ENCODE measurements around the gene CDC45.

DNA sequence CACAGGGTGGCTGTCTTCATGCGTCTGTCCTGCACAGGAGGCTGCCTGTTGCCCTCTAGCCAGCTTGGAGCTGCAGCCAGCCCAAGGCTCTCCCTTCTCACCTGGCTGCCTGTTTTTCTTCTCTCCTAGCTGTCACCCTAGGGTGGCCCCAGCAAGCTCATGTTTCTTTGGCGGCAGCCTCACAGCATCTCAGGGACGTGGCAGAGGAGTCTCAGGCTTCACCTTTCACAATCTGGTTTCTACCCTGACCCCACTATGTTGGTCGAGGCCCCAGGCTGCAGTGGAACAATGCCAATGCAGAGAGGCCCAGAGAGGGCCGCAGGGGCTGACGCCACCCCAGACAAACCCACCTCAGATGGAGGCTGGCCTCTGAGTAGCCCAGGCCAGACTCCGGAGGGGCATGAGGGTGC, 47.0 kb downstream of the CDC45 start:
- TF ChIP-seq, protein P1, sequence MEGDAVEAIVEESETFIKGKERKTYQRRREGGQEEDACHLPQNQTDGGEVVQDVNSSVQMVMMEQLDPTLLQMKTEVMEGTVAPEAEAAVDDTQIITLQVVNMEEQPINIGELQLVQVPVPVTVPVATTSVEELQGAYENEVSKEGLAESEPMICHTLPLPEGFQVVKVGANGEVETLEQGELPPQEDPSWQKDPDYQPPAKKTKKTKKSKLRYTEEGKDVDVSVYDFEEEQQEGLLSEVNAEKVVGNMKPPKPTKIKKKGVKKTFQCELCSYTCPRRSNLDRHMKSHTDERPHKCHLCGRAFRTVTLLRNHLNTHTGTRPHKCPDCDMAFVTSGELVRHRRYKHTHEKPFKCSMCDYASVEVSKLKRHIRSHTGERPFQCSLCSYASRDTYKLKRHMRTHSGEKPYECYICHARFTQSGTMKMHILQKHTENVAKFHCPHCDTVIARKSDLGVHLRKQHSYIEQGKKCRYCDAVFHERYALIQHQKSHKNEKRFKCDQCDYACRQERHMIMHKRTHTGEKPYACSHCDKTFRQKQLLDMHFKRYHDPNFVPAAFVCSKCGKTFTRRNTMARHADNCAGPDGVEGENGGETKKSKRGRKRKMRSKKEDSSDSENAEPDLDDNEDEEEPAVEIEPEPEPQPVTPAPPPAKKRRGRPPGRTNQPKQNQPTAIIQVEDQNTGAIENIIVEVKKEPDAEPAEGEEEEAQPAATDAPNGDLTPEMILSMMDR (CRISPR knock-in tag; IDR thresholded peaks at IDR 0.05), result no peak
- TF ChIP-seq ZNF672 (CRISPR knock-in tag; IDR thresholded peaks at IDR 0.05) (no peak), ZNF749 (CRISPR knock-in tag; IDR thresholded peaks at IDR 0.05; ENCODE audit: borderline replicate concordance) (no peak), CEBPG (CRISPR knock-in tag; IDR thresholded peaks at IDR 0.05) (no peak), SMC3 (IDR thresholded peaks at IDR 0.05; ENCODE audit: low read length) (no peak), BRD4 (CRISPR knock-in tag; IDR thresholded peaks at IDR 0.05) (no peak)
- TF ChIP-seq, protein P2, sequence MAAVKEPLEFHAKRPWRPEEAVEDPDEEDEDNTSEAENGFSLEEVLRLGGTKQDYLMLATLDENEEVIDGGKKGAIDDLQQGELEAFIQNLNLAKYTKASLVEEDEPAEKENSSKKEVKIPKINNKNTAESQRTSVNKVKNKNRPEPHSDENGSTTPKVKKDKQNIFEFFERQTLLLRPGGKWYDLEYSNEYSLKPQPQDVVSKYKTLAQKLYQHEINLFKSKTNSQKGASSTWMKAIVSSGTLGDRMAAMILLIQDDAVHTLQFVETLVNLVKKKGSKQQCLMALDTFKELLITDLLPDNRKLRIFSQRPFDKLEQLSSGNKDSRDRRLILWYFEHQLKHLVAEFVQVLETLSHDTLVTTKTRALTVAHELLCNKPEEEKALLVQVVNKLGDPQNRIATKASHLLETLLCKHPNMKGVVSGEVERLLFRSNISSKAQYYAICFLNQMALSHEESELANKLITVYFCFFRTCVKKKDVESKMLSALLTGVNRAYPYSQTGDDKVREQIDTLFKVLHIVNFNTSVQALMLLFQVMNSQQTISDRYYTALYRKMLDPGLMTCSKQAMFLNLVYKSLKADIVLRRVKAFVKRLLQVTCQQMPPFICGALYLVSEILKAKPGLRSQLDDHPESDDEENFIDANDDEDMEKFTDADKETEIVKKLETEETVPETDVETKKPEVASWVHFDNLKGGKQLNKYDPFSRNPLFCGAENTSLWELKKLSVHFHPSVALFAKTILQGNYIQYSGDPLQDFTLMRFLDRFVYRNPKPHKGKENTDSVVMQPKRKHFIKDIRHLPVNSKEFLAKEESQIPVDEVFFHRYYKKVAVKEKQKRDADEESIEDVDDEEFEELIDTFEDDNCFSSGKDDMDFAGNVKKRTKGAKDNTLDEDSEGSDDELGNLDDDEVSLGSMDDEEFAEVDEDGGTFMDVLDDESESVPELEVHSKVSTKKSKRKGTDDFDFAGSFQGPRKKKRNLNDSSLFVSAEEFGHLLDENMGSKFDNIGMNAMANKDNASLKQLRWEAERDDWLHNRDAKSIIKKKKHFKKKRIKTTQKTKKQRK (IDR thresholded peaks at IDR 0.05; ENCODE audit: low read length), result no peak
- TF ChIP-seq, protein P3, sequence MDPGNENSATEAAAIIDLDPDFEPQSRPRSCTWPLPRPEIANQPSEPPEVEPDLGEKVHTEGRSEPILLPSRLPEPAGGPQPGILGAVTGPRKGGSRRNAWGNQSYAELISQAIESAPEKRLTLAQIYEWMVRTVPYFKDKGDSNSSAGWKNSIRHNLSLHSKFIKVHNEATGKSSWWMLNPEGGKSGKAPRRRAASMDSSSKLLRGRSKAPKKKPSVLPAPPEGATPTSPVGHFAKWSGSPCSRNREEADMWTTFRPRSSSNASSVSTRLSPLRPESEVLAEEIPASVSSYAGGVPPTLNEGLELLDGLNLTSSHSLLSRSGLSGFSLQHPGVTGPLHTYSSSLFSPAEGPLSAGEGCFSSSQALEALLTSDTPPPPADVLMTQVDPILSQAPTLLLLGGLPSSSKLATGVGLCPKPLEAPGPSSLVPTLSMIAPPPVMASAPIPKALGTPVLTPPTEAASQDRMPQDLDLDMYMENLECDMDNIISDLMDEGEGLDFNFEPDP (CRISPR knock-in tag; conservative IDR thresholded peaks at IDR 0.05), result no peak

Measured in HepG2 (cell line).